Colonic mucosa (tissue), 4 donors: ENCODE measurements around the gene PRDM10. TPM values are rescaled to one million over a fixed set of nuclear protein-coding genes. Genes with fewer than 3 reads are reported as not detected.

Source experiments
- DNase-seq: peaks from one replicate; pipeline ENCODE4 v3.0.0-alpha.2; 2020
- H3K27ac ChIP-seq: fragments of 200-600 bp; one replicate; pipeline ENCODE4 v1.8.0; 2021
- H3K27me3 ChIP-seq: fragments of 200-600 bp; one replicate; pipeline ENCODE4 v1.8.0; 2021
- H3K36me3 ChIP-seq: fragments of 200-600 bp; one replicate; pipeline ENCODE4 v1.8.0; 2021
- H3K4me1 ChIP-seq: fragments of 200-600 bp; one replicate; pipeline ENCODE4 v1.8.0; 2021; ENCODE audit warnings: mild to moderate bottlenecking
- H3K4me3 ChIP-seq: fragments of 200-600 bp; one replicate; pipeline ENCODE4 v1.8.0; 2021
- H3K9ac ChIP-seq, 2 donors: one replicate each; pipeline ENCODE4 v1.7.0; 2013; ENCODE audit warnings: control low read depth in 2 of 2, low read depth in 2 of 2, low read length in 2 of 2
- H3K9me3 ChIP-seq: fragments of 200-600 bp; one replicate; pipeline ENCODE4 v1.8.0; 2021
- intact Hi-C: fragments of 100-400 bp; cut with DNase I; formaldehyde crosslinking; loops from one replicate; pipeline ENCODE4 v1.14.1; 2022
- total RNA-seq, 2 donors: library from RNA; stranded (reverse); fragmentation: NEBNext Ultra II Directional in 1 of 2; extraction: Animal tissue kit (Norgen Biotek cat#: 25700) in 1 of 2; gene quantifications; one replicate each; pipeline ENCODE4 v1.2.1, GENCODE V29; 2021
- TF ChIP-seq, protein P1 (sequence below): fragments of 200-600 bp; IDR thresholded peaks from one replicate; pipeline ENCODE4 v1.8.0; 2022; ENCODE audit warnings: antibody characterized with exemption, mild to moderate bottlenecking
- donor health status: healthy.
- donor health status: DM: no; HTN: no; CAD: no.
- donor health status: DM: no; HTN: no; CAD: no.

Gene PRDM10
- total RNA-seq, 2 donors from 2014 or later: 11.0 to 18.3 TPM

DNA sequence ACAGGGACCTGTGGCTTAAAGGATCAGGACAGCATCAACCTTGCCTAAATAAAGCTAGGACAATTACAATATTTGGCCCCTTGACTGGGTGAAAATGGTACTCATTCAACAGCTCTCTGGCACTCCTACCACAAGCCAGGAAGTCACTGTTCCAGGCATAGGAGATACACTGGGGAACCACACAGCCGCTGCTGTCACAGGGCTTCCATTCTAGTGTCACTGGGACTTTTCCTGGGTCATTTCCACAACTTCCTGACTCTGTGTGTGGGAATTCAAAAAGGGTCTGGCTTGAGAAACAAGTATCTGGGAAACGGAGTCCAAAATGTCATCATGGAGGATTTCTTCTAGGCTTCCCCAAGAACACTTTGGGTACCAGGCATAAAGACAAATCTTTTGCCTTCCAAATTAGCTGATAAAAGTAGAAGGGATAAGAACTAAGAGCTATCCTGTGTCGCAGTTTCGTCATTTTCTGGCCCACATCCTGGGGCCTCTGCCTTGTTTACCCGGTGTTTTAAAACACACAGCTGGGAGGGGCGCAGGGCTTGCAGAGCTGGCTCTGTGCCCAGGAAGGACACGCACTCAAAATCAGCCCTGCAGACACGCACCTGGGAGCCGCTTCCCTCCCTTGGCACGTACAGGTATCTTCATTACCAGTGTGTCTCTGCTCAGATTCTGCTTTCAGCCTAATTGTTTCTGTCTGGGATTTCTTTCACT lies 149.0 kb downstream of the PRDM10 start:
- Histone ChIP-seq H3K27me3 (no peaks in the 10 kb centered on the region), H3K9ac (peak overlapping the region in 1 of 2 donors; percentile 31), H3K27ac (peak overlapping the region; percentile 75), H3K36me3 (peaks cover 4% of the 10 kb centered on the region), H3K4me3 (no peak overlapping the region), H3K9me3 (no peaks in the 10 kb centered on the region), H3K4me1 (peaks cover 4% of the 10 kb centered on the region)
- intact Hi-C loops: loop anchor here (10.0 kb wide), 1 partner anchor 69 kb away; no protein-coding TSS in a partner anchor
- DNase-seq: peak; percentile 88
- TF ChIP-seq, protein P1, sequence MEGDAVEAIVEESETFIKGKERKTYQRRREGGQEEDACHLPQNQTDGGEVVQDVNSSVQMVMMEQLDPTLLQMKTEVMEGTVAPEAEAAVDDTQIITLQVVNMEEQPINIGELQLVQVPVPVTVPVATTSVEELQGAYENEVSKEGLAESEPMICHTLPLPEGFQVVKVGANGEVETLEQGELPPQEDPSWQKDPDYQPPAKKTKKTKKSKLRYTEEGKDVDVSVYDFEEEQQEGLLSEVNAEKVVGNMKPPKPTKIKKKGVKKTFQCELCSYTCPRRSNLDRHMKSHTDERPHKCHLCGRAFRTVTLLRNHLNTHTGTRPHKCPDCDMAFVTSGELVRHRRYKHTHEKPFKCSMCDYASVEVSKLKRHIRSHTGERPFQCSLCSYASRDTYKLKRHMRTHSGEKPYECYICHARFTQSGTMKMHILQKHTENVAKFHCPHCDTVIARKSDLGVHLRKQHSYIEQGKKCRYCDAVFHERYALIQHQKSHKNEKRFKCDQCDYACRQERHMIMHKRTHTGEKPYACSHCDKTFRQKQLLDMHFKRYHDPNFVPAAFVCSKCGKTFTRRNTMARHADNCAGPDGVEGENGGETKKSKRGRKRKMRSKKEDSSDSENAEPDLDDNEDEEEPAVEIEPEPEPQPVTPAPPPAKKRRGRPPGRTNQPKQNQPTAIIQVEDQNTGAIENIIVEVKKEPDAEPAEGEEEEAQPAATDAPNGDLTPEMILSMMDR: no peak

DNA sequence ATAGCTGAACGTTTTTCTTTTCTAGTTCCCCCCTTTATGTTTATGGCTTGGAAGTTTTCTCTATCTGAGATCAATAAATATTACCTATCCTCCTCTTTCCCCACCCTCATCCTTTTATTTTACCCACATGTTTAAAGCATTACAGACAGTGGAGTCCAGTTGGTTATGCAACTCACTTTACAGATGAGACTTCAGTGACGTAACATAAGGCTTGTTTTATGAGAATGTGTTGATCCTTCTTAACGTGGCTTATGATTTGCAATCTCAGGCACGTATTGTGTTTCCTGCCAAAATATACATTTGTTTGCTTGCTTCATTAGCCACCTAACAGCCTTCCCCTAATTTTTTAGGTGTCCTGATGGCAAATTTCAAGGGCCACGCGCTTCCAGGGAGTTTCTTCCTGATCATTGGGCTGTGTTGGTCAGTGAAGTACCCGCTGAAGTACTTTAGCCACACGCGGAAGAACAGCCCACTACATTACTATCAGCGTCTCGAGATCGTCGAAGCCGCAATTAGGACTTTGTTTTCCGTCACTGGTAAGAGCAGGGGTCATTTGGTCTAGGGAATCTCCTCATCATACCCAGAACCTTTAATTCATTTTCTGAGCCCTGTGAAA lies 150.4 kb downstream of the PRDM10 start:
- Histone ChIP-seq H3K9ac (no peak overlapping the region), H3K27me3 (no peaks in the 10 kb centered on the region), H3K9me3 (no peaks in the 10 kb centered on the region), H3K36me3 (peaks cover 4% of the 10 kb centered on the region), H3K27ac (no peak overlapping the region), H3K4me1 (peaks cover 4% of the 10 kb centered on the region), H3K4me3 (no peak overlapping the region)
- no peak for DNase-seq
- TF ChIP-seq, protein P1: no peak
- intact Hi-C loops: loop anchor here (10.0 kb wide), 1 partner anchor 67 kb away; no protein-coding TSS in a partner anchor

Other genes with a start within 250 kb of the PRDM10 start
- gene TMEM45B, start 187.0 kb downstream of the PRDM10 start, total RNA-seq: 100 to 1,000 TPM; 191 to 303 TPM
- 10 to 100 TPM; 18.5 to 19.2 TPM for gene NFRKB, start 107.3 kb downstream of the PRDM10 start, total RNA-seq
- gene APLP2, start 67.1 kb upstream of the PRDM10 start, total RNA-seq: 100 to 1,000 TPM; 285 to 388 TPM
- 100 to 1,000 TPM; 537 to 604 TPM for gene ST14, start 156.9 kb upstream of the PRDM10 start, total RNA-seq